Upper lobe of left lung (tissue), 6 donors: ENCODE results near the gene ATP5ME. TPM values are rescaled to one million over a fixed set of nuclear protein-coding genes. Genes with fewer than 3 reads are reported as not detected.

Source experiments
- ATAC-seq, 2 donors: fragments of 200-7000 bp; cut with Tn5 transposase; one replicate each; pipeline ENCODE4 v1.9.1; 2022; ENCODE audit warnings: mild to moderate bottlenecking in 2 of 2, moderate library complexity in 2 of 2; ENCODE audit not compliant: low FRiP score in 2 of 2
- DNase-seq, 2 donors: peaks; one replicate each; pipeline ENCODE4 v3.0.0-alpha.2; 2019 to 2020
- H3K27ac ChIP-seq, 4 donors: fragments of 200-600 bp; sonication (generic); one replicate each; pipeline ENCODE4 v1.5.1; 2016 to 2019
- H3K27me3 ChIP-seq, 4 donors: fragments of 200-600 bp; sonication (generic); one replicate each; pipeline ENCODE4 v1.5.1; 2017 to 2019
- H3K36me3 ChIP-seq, 4 donors: fragments of 200-600 bp; sonication (generic); one replicate each; pipeline ENCODE4 v1.5.1; 2016 to 2019
- H3K4me1 ChIP-seq, 4 donors: fragments of 200-600 bp; sonication (generic); one replicate each; pipeline ENCODE4 v1.5.1; 2018 to 2019
- H3K4me3 ChIP-seq, 4 donors: fragments of 200-600 bp; sonication (generic); one replicate each; pipeline ENCODE4 v1.5.1; 2017 to 2019; ENCODE audit warnings: mild to moderate bottlenecking in 2 of 4, moderate library complexity in 1 of 4
- H3K9me3 ChIP-seq, 4 donors: fragments of 200-600 bp; sonication (generic); one replicate each; pipeline ENCODE4 v1.5.1; 2018 to 2019
- EP300 ChIP-seq, 4 donors: sonication (generic); formaldehyde crosslinking; IDR thresholded peaks; one replicate each; pipeline ENCODE4 v1.5.1; 2017; ENCODE audit warnings: antibody characterized with exemption in 4 of 4, control low read depth in 2 of 4
- POLR2A ChIP-seq, 4 donors: fragments of 450-650 bp; IDR thresholded peaks; one replicate each; pipeline ENCODE4 v1.5.1; 2016 to 2017; ENCODE audit warnings: antibody characterized with exemption in 4 of 4, mild to moderate bottlenecking in 2 of 4
- POLR2AphosphoS5 ChIP-seq, 2 donors: sonication (generic); formaldehyde crosslinking; IDR thresholded peaks; one replicate each; pipeline ENCODE4 v1.5.1; 2017; ENCODE audit warnings: antibody characterized with exemption in 2 of 2
- whole genome bisulfite sequencing, 2 donors: methylation state at CpG; one replicate each; pipeline ENCODE4 v1.1.5; 2017 to 2018; 5-methylcytosine and 5-hydroxymethylcytosine counted together
- total RNA-seq, 6 donors: library from RNA; depleted of rRNA in 4 of 6; stranded (reverse); fragments of >200 nt in 4 of 6; gene quantifications; one replicate each; pipeline versions ENCODE4 v1.1.0 to v1.2.1, GENCODE V29; 2016 to 2021
- TF ChIP-seq, protein P1 (sequence below), 6 experiments: fragments of 450-650 bp in 4 of 6; fragments of 200-600 bp in 2 of 6; sonication (generic) in 2 of 6; IDR thresholded peaks; one replicate each; pipeline ENCODE4 v1.5.1; 2016 to 2019; ENCODE audit warnings: antibody characterized with exemption in 6 of 6
- donor health status: DM: no; HTN: no; CAD: no; lungs with moderate emphysema.
- donor health status: DM: no; HTN: yes; CAD: no; lungs with severe emphysema.

Gene ATP5ME
- total RNA-seq, 6 donors from 2014 or later: 22.6 to 216 (median 106) TPM

DNA sequence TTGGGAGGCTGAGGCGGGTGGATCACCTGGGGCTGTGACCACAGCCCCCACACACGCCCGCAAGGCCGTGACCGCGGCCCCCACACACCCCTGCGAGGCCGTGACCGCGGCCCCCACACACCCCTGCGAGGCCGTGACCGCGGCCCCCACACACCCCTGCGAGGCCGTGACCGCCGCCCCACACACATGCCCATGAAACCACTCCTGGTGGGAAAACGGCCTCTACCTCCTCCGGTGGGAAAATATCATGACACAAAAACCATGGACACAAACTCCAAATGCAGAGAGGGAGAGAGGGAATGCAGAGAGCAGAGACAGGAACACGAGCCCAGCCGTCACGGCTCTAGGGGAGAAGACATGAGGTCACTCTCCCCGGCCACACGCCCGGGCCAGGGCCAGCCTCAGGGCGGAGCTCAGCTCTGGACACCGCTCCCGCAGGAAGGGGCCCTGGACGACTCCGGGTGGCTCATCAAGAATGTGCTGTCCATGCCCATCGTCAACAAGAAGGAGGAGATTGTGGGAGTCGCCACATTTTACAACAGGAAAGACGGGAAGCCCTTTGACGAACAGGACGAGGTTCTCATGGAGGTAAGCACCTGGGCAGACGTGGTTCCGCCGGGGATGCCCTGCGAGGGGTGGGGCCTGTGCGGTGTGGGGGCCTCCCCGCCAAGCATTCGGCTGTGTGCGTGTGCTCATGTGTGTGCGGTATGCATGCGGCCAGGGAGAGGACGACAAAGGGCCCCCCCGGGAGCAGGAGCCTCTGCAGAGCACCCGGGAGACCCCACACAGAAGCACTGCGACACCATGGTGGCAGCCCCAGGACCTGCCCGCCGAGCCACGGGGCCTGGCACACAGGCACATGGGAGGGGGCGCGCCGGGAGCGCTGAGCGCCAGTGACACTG lies 17.4 kb downstream of the ATP5ME start:
- Histone ChIP-seq H3K36me3 (no peaks in the 10 kb centered on the region), H3K27ac (no peak overlapping the region), H3K27me3 (peaks cover 0 to 4% (median 0%) of the 10 kb centered on the region in 4 donors), H3K4me1 (no peaks in the 10 kb centered on the region), H3K4me3 (no peak overlapping the region), H3K9me3 (no peaks in the 10 kb centered on the region)
- DNase-seq: peak in 1 of 2 donors; percentile 81
- ATAC-seq: peak in 1 of 2 donors; percentile 60
- TF ChIP-seq, protein P1, sequence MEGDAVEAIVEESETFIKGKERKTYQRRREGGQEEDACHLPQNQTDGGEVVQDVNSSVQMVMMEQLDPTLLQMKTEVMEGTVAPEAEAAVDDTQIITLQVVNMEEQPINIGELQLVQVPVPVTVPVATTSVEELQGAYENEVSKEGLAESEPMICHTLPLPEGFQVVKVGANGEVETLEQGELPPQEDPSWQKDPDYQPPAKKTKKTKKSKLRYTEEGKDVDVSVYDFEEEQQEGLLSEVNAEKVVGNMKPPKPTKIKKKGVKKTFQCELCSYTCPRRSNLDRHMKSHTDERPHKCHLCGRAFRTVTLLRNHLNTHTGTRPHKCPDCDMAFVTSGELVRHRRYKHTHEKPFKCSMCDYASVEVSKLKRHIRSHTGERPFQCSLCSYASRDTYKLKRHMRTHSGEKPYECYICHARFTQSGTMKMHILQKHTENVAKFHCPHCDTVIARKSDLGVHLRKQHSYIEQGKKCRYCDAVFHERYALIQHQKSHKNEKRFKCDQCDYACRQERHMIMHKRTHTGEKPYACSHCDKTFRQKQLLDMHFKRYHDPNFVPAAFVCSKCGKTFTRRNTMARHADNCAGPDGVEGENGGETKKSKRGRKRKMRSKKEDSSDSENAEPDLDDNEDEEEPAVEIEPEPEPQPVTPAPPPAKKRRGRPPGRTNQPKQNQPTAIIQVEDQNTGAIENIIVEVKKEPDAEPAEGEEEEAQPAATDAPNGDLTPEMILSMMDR (IDR thresholded peaks at IDR 0.05): no peak
- TF ChIP-seq POLR2A (IDR thresholded peaks at IDR 0.05) (no peak), EP300 (IDR thresholded peaks at IDR 0.05) (no peak), POLR2AphosphoS5 (IDR thresholded peaks at IDR 0.05) (no peak)
- 53 to 77% methylated on average over 12 to 56 of the region's 58 CpGs for WGBS, 2 donors

DNA sequence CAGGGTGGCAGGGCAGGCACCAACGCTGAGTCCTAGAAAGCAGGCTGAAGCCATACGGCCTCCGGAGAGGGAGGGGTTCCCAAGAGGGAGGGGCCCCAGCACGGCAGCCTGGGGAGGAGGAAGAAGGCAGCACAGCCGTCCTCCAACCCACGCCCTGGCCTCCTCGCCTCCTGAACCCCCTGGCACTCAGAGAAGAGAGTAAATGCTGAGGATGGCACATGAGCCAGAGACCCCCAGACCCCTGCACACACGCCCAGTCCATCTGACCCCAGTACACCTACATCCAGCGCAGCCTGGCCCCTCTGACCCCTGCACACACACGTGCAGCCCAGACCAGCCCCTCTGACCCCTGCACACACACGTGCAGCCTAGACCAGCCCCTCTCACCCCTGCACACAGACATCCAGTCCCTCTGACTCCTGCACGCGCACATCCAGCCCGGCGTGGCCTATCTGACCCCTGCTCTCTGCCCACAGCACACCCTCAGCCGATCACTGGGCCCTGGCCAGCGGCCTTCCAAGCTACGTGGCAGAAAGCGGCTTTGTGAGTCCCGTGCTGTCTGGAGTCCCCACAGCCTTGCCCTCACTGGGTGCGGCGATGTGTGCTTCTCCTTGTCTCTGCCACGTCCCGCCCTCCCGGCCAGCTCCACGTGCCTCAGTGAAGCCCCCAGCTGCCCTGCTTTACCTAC lies 18.5 kb downstream of the ATP5ME start:
- Histone ChIP-seq H3K27ac (no peak overlapping the region), H3K27me3 (peaks cover 0 to 14% (median 3%) of the 10 kb centered on the region in 4 donors), H3K9me3 (no peaks in the 10 kb centered on the region), H3K4me1 (peaks cover 0 to 7% (median 0%) of the 10 kb centered on the region in 4 donors), H3K4me3 (no peak overlapping the region), H3K36me3 (no peaks in the 10 kb centered on the region)
- ATAC-seq (no peak), DNase-seq (peak in 1 of 2 donors; percentile 61)
- TF ChIP-seq POLR2AphosphoS5 (IDR thresholded peaks at IDR 0.05) (no peak), EP300 (IDR thresholded peaks at IDR 0.05) (no peak), POLR2A (IDR thresholded peaks at IDR 0.05) (no peak)
- TF ChIP-seq, protein P1 (IDR thresholded peaks at IDR 0.05): no peak
- WGBS, 2 donors: 66 to 69% methylated on average over 21 to 26 of the region's 26 CpGs

DNA sequence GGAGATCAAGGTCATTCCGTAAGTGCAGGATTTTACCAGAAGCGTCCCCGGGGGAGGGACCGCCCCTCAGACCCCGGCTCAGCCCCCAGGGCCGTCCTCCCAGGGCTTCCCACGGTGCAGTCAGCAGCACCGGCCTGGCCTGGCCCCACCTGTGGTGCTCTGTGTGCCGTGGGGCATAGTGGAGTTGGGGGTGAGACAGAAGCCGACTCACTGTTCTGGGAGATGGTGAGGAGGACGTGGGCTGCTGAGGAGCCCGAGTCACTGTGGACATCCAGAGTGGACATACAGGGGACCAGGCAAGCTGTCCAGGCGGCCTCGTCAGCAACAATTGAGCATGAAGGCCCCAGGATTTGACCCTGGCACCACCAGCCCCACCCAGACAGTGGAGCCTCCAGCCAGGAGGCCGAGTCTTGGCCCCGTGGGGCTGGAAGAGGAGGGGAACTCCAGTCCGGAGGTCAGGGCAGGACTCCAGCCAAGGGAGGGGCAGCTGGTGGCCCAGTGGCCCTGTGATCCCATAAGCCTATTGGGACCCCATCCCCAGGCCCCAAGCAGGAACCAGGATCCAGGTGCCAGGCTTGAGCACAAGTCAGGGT lies 19.1 kb downstream of the ATP5ME start:
- Histone ChIP-seq H3K36me3 (no peaks in the 10 kb centered on the region), H3K4me3 (no peak overlapping the region), H3K27ac (no peak overlapping the region), H3K27me3 (peaks cover 0 to 14% (median 6%) of the 10 kb centered on the region in 4 donors), H3K4me1 (peaks cover 0 to 8% (median 0%) of the 10 kb centered on the region in 4 donors), H3K9me3 (no peaks in the 10 kb centered on the region)
- WGBS, 2 donors: 50 to 51% methylated on average over 5 to 17 of the region's 17 CpGs
- TF ChIP-seq EP300 (IDR thresholded peaks at IDR 0.05) (no peak), POLR2A (IDR thresholded peaks at IDR 0.05) (no peak), POLR2AphosphoS5 (IDR thresholded peaks at IDR 0.05) (no peak)
- no peak for ATAC-seq
- peak in 1 of 2 donors; percentile 65 for DNase-seq

DNA sequence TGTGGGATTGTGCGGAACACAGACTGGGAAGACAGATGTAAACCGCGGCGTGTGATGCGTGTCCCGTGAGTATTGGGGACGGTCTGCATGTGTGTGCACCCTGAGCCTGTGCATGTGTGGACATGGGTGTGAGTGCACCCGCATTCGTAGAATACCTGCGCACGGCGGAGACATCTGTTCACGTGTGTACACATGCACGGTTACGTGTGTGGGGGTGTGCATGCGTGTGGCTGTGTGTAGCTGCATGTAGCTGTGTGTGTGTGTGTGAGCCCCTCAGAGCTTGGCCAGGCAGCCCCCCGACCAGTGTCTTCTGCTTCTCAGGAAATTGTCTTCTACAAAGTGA lies 19.6 kb downstream of the ATP5ME start:
- H3K27ac ChIP-seq: no peak overlapping the region
- peaks cover 0 to 8% (median 0%) of the 10 kb centered on the region in 4 donors for H3K4me1 ChIP-seq
- peaks cover 0 to 14% (median 6%) of the 10 kb centered on the region in 4 donors for H3K27me3 ChIP-seq
- DNase-seq (no peak), ATAC-seq (no peak)
- TF ChIP-seq, protein P1 (IDR thresholded peaks at IDR 0.05): no peak
- TF ChIP-seq POLR2A (IDR thresholded peaks at IDR 0.05) (no peak), EP300 (IDR thresholded peaks at IDR 0.05) (no peak), POLR2AphosphoS5 (IDR thresholded peaks at IDR 0.05) (no peak)
- no peak overlapping the region for H3K4me3 ChIP-seq
- no peaks in the 10 kb centered on the region for H3K36me3 ChIP-seq
- H3K9me3 ChIP-seq: no peaks in the 10 kb centered on the region
- WGBS, 2 donors: 92 to 93% methylated on average over 16 to 17 of the region's 17 CpGs
